ENCODE data around the gene WNT1.

WNT1 gene

DNA sequence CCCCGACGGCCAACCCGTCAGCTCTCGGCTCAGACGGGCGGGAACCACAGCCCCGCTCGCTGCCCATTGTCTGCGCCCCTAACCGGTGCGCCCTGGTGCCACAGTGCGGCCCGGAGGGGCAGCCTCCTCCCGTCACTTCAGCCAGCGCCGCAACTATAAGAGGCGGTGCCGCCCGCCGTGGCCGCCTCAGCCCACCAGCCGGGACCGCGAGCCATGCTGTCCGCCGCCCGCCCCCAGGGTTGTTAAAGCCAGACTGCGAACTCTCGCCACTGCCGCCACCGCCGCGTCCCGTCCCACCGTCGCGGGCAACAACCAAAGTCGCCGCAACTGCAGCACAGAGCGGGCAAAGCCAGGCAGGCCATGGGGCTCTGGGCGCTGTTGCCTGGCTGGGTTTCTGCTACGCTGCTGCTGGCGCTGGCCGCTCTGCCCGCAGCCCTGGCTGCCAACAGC is at the start of gene WNT1:
Gene WNT1, plus strand, starts transcription at position 32 of the 450 bp plus-strand sequence. Its CDS starts 329 bp downstream, at position 361.
- DNase-seq: no peak

DNA sequence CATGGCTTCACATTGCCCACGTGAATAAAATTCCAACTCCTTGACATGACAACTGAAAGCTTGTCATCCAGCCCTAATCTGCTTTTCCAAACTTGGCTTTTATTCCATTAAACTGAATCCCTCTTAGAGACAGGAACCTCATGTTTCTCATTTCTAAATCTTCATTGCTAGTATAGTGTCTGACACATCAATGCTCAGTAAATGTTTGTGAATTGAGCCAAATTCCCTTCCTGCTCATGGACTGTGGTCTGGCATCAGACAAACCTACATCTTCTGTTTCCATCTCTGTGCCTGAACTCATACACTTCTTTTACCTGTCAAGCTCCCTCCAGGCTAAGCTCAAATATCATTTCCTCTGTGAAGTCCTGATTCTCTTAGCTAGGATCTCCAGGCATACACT is 48.6 kb upstream of the WNT1 start:
- no peak for DNase-seq

DNA sequence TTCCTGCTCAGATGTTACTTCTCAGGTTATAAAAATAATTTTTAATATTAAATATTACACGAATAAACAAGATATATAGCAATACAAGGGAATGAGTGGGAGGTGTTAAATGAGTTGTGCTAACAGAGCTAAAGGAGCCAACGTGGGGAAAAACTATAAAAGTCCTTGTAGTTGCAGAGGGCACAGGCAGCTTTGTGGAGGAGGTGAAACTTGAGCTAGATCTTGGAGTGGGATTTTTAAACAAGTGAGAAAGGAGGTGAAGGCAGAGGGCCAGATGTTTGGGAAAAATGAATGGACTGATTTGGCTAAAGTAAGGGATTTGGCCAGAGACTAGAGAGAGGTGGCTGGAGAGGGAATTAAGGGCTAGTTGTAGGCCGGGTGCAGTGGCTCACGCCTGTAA is 47.6 kb upstream of the WNT1 start:
- no peak for DNase-seq

DNA sequence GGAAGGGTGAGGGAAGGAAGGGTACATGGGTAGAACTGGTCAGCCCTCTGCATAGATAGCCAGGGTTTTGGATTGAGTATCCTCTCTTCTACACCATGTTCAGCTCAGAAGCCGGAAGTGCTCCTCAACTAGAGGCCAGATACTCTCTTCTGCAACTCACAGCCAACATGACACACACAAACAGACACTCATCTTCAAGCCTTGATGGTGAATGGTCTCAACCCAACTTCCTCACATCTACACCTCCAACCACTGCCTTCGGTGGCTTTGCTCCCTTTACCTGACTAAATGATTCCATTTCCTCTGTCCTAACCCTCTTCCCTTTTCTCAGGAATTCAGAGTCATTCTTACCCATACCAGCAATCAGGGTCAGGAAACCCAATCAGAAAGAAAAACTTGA is 45.2 kb upstream of the WNT1 start:
- DNase-seq: no peak

DNA sequence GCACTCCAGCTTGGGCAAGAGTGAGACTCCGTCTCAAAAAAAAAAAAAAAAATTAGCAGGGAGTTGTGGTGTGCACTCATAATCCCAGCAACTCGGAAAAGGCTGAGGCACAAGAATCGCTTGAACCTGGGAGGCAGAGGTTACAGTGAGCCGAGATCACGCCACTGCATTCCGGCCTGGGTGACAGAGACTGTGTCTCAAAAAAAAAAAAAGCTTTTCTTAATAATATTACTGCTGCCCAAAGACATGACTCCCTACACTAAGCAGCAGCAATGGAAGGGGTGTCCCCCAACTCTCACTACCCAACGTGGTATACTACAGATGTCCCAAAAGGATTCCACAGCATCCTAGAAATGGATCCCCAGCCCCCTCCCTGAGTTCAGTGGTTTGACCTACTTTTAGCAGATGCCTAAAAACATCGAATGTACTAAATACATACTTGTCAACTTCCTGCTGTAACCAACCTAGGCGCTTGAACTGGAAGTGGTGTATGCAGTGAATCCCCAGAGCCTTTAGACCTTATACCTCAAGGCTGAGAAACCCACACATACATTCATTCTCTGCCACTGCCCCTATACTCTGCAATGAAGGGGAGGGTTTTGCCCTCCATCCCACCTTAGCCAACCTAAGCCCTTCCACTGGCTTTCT is 44.3 kb upstream of the WNT1 start:
- no peak for DNase-seq

DNA sequence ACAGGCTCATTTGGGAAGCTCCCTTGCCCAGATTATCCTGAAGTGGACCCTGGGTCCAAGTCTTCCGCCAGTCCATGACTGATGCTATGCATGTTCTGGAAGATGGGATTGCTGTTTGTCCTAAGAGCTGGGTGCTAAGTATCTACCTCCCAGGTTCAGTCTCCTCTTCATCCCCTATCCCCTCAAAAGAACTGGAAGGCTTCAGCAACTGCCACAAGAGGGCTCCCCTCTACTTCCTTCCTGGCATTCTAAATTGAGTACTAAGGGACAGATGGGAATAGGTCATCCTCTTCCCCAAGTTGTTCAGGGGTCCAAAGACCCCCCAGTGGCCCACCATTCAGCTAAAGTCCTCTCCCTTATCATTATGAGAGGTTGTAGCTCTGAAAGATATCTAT is 43.8 kb upstream of the WNT1 start:
- DNase-seq: peak; percentile 38 to 54

DNA sequence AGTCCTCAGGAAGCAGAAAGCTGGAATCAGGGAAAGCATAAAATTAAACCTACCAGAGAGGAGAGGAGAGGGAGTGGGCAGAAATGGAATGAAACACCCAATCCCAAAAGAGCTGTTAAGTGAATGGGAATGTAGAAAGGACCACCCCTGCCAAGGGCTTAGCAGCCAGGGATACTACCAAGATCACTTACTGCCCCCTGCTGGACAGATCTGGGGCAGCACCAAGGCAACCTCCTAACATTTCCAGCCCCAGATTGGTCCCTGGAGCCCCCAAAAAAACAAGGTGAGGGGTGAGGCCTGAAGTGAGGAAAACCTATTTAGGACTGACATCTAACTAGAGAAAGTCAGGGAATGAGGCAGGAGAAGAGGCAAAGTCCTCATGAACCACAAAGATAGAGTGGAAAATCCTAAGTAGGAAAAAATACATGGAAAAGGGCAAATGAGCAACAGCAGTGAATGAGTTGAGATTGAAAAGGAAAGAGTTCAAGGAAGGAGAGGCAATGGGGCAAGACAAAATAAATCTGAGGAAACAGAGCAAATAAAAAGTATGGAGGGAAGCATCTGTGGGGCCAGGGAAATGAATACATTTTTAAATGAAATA is 41.6 kb upstream of the WNT1 start:
- peak; percentile 60 to 75 for DNase-seq

DNA sequence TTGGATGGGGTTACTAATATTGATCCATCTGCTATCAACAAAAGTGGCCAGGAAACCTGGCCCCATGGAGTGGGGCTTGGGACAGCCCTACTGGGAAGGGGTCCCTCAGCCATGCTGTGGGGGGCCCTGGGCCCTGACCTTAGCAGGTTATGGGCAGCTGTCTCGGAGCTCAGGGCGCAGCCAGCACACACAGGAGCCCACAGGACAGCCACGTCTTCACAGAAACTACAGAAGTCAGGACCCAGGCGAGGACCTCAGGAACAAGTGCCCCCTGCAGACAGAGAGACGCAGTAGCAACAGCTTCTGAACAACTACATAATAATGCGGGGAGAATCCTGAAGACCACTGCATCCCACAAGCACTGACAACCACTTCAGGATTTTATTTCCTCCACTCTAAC is 41.0 kb upstream of the WNT1 start:
- peak; percentile 61 for DNase-seq

DNA sequence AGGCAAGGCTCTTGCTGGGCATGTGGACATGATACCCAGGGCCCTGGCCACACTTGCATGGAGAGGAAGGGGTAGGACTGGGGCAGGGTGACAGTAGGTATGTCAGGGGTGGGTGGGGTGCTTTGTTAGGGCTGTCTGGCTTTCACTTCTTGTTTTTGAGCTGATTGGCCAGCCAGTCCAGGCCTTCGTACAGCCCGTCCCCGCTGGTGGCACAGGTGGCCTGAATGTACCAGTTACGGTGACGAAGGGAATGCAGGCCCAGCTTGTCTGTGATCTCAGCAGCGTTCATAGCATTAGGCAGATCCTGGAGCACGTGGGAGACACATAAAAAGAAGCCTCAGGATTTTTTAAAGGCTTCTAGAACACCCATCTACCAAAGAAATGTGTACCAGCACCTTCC is 39.3 kb upstream of the WNT1 start:
- DNase-seq: no peak

DNA sequence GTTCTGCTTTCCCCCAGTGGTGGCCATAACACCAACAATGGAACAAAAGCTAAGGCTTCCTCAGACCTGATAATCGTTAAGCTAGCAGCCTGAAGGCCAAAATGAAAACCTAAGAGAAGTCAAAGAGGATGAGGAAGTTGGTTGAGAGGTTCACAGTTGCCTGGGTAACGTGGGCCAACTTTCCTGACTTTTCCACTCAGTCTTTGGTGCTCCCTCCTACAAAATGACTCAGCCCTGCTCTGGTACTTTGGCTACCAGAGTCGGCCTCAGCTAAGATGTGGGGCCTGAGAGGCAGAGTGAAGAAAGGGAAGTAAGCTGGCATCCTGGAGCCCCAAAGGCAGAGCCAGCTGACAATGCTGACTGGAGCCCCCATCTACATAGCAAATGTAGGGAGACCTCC is 37.9 kb upstream of the WNT1 start:
- DNase-seq: peak; percentile 93 to 95

DNA sequence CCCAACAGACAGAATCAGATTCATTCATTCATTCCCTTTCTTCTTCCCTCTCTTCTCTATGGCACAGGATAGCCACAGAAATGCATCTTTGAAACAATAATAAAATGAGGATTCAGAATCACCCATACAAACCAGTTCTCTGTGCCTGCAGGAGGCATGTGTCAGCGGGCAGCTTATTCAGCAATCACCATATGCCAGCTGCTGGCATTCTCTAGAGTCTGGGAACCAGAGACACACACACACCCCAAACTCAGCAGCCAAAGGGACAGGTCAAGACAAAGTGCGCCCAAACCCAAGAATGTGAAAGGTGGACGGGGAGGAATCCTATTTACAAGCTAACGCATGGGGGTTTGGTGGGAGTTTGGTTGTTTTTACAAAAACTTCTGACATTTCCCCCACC is 34.9 kb upstream of the WNT1 start:
- DNase-seq: no peak

DNA sequence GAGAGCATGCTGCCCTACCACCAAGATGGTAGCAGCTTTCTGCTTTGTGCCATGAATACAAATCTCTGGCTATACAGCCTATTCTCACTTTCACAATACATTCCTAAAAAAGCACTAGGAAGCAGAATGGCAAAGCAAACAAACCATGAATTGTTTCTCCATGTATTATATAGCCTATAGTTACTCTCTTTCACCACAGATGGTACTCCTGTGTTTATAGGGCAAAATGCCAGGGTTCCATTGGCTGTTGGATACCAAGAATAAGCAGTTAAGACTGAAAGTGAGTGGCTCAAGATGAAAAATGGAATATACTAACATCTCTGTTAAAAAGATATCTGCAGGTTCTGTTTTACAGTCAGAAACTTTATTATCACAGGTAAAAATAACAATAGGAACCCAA is 31.9 kb upstream of the WNT1 start:
- DNase-seq: no peak

DNA sequence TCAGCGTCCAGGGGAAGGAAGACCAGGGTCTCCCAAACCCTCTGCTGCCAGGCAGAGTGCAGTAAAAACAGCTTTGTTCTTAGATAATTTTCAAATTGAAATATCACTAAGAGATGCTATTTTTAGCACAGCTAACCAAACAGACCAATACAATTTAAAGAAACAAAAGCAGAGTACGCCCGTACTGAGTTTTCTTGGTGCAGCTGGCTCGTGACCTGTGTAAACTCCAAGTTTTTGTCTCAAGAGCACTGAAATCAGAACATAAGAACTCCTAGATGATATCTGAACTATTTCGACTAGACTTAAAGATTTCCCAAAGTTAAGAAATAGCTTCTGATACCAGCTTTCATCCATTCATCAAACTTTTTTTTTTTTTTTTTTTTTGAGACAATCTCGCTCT is 31.2 kb upstream of the WNT1 start:
- no peak for DNase-seq

DNA sequence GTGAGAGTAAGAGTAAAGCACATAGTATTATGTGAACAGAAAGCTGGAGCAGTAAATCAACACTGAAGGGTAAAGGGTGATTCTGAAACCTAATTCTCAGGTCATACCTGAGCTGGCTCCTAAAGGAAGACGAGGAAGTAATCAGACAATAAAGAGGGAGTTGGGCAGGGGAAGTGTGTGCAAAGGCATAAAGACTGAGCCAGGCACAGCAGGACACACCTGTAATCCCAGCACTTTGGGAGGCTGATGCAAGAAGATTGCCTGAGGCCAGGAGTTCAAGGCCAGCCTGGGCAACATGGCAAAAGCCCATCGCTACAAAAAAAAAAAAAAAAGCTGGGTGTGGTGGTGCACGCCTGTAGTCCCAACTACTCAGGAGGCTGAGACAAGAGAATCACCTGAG is 30.4 kb upstream of the WNT1 start:
- no peak for DNase-seq

DNA sequence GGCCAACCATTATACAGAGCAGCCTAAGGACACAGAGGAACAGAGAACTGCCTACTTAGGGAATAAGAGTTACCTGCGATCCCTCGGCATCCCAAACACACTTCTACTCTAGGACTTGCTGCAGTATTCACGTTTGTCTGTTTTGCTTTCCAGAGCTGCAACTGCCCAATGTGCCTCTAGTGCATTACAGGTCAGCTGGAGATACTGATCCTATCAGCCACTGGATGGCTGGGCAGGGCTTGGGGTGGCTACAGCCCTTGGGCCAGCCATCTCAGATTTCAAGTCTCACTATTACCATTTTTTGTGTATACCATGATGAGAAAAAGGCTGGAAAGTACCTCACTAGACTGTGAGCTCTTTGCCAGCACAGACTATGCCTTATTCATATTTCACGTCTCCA is 25.4 kb upstream of the WNT1 start:
- DNase-seq: no peak

DNA sequence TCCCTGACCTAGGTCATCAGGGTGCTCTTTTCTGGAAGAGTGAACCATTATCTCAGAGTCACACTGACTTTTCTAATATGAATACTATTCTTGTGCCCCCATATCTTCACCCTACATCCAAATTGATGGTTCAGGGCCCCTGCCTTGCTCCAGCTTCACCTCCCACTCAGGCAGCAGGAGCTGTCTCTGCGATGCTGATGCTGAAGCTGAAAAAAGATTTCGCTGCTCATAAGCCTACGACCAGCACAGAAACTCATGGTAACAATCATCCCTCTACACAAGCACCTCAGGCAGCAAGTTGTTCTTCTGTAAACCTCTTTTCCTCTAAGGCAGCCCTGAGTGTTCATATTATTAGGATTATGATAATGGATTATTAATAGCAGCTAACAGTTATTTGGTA is 24.1 kb upstream of the WNT1 start:
- no peak for DNase-seq

DNA sequence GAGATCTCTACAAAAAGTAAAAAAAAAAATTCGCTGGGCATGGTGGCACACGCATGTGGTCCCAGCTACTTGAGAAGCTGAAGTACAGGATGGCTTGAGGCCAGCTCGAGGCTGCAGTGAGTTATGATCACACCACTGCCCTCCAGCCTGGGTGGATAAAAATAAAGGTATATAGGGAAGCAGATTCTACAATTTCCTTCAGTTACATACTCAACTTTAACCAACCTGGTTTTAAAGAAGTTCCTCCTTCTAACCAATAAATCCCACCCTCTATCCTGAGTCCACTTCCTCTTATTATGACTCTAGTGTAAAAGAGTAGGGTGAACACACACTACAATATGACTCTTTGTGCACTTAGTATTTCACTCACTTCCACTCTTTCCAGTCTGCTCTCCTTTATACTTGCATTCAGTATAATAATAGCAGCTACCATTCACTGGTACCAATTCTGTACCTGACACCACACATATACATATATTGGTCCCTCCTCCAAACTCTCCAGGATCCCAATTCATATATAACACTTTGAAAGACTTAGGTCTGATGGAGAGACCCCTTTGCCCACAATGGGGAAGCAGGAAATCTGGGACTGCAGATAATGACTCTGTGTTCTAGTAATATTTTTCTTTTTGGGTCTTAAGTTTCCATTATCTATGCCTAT is 23.2 kb upstream of the WNT1 start:
- peak; percentile 94 for DNase-seq

DNA sequence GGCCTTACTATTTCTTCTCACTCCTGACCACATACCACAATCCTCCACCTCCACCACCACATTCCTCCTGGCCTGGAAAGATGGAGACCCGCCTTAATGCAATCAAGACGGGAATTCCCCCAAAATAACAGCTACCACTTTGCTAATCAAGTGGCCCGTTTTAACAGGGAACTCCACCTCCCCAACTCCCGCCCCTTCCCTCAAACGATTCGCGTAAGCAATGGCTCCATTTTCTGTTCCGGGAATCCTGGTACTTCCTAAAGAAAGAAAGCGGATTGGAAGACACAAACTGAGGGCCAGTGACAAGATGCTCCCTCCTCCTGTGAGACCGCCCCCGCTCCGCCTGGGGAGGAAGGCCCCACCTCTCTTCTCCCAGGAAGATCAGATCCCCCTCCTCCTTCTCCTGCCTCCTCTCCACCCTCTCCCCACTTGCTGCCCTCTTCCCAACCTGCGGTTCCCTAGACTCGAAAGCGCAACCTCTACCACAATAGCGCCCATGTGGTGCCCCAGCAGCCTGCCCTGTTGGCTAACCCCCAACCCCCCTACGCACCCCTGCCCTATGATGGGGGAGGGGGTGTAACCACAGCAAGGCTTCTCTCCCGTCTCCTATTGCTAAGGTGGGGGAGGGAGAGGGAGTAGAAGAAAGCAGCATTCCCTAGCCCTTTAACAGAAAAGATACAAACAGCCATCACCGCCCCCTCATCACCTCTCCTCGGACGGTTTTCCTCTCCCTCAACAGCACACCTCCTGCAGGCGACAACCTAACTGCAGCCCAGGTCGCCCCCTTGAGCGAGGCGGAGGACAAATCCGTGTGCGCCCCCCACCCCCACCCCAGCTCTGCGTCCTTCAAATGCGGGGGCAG is 21.6 kb upstream of the WNT1 start:
- peak; percentile 96 to 97 for DNase-seq

DNA sequence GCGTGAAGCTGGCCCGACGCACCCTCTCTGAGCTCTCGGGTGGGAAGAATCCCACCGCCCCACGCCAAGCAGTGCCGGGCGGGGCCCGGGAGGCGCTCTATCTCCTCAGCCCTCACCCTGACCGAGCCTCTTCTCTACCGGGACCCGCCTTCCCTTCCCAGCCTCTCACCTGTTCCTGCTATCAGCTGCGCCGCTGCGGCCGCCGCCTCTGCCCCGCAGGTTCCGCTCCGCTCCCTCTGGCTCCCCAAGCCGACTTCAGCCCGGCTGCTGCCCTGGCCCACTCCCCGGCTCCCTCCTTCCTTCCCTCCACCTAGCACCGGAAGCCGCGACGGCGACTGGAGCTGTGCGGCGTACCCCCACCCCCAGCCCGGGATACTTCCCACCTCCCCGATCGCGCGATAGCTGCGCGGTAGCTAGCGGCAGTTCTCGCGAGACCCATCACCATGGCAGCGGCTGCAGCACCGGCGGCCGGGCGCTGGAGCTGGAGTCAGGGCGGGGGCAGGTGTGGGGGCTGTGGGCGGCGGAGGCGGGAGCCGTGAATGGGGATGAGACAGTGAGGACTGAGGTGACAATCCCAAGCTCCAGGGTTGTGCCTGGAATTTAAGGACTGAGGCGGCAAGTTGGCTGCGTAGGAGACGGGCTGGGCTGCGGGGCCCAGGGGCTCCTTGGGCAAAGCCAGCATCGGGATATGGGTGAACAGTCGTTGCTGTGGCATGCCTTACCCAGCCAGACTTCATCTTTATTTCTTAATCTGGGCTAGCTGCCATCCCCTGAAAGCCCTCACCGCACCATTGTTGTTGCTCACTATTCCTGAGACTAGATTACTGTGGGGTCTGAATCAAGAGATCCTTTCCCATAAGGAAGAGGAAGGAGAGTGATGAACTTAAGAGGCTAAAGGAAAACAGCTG is 20.7 kb upstream of the WNT1 start, which contains the start of gene ARF3:
Gene ARF3, minus strand, starts transcription at position 347 of the 908 bp plus-strand sequence. CDS start 16,392 bp downstream, outside the sequence.
- peak; percentile 90 to 95 for DNase-seq

DNA sequence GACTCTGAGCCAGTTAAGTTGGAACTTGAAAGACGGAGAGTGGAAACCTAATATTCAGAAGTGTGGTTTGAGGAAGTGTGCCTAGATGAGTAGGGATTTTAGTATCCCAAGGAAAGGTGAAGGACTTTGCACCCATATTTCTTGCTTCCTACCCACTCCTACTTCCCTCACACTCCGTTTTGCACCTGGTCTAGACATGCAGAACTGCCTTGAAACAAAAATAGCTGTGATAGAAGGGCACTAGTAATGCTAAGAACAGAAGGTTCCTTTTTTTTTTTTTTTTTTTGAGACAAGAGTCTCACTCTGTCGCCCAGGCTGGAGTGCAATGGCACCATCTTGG is 20.1 kb upstream of the WNT1 start:
- DNase-seq: peak in 1 of 2 experiments; percentile 27

DNA sequence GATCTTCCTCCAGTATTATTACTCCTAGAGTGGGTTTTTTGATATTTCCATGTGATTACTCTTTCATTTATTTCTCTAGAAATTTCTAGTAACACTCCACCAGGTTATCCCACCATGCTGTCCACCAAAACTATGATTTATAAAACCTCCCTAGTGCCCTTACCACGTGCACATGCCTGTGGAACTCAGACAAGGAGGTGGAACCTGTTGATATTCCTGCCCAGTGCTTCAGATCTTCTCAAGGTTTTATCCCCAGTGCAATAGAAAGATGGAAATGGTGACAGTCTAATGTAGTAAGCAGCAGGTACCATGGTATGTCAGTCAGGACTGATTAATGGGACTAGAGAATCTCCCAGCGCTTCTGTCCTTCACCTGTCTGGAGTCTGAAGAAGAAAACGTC is 17.3 kb upstream of the WNT1 start:
- no peak for DNase-seq

DNA sequence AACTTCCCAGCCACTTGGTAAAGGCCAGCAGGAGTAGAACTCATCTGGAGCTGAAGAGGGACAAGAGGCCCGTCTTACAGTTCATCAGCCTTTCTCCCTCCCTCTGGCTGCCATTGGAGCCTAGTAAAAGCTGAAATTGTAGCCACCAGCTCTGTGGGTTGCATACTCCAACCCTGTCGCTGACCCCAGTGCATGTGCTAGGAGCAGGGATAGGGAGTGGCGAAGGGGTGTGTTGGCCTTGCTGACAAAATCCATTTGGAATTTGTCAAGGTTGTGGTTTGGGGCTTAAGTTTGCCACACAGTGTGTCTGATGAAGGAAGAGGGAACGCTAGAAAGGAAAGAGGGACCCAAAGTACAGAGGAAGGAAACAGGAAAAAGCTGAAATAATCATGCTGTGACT is 16.8 kb upstream of the WNT1 start:
- DNase-seq: no peak
